Mucosa of rectum (tissue), 2 donors: Measurements from ENCODE around the gene TTC34.

Source experiments
- H3K27ac ChIP-seq, 2 donors: one replicate each; pipeline ENCODE4 v1.7.0; 2013; ENCODE audit warnings: inconsistent platforms in 2 of 2, low read depth in 2 of 2, low read length in 2 of 2
- H3K27me3 ChIP-seq, 2 donors: one replicate each; pipeline ENCODE4 v1.7.0; 2013; ENCODE audit warnings: low read length in 2 of 2; ENCODE audit not compliant: control insufficient read depth in 2 of 2, insufficient read depth in 2 of 2
- H3K36me3 ChIP-seq, 2 donors: one replicate each; pipeline ENCODE4 v1.7.0; 2013; ENCODE audit warnings: low read length in 2 of 2; ENCODE audit not compliant: control insufficient read depth in 2 of 2, insufficient read depth in 2 of 2
- H3K4me1 ChIP-seq, 2 donors: one replicate each; pipeline ENCODE4 v1.7.0; 2013; ENCODE audit warnings: low read length in 2 of 2, mild to moderate bottlenecking in 1 of 2; ENCODE audit not compliant: control insufficient read depth in 2 of 2, insufficient read depth in 2 of 2
- H3K4me3 ChIP-seq, 2 donors: one replicate each; pipeline ENCODE4 v1.7.0; 2013; ENCODE audit warnings: low read length in 2 of 2
- H3K9ac ChIP-seq, 2 donors: one replicate each; pipeline ENCODE4 v1.7.0; 2013; ENCODE audit warnings: low read length in 2 of 2, low read depth in 1 of 2, mild to moderate bottlenecking in 1 of 2
- H3K9me3 ChIP-seq, 2 donors: one replicate each; pipeline ENCODE4 v1.7.0; 2013; ENCODE audit warnings: low read length in 2 of 2; ENCODE audit not compliant: control insufficient read depth in 2 of 2
- donor health status: healthy.
- donor health status: Normal muscosa, but diverticular disease.

Gene TTC34

DNA sequence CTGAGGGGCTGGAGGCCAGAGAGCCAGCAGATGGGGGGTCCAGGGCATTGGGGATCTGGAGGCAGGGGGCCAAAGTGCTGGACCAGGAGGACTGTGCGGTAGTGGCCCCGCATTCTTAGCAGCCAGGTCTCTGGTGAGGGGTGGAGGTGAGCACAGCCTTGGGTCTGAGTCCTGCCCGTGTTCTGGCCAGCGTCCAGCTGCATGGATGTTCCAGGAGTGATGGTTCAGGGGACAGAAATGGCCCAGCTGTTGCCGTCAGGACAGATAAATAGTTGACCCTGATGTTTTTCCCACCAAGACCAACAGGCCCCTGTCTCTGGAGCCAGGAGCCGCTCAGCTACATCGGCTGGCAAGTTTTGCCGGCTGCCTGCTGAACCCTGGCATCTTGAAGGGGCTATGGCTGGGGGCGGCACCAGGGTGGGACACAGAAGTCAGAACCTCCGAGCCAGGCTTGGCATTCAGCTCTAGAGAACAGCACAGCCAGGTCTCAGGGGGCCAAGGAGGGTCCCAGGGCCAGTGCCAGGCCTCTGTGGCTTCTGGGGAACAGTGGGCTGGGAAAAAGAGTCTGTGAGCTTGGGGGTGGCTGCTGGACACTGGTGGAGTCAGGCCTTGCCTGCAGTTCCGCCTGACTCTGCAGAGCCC lies 19.4 kb upstream of the TTC34 start:
- no peak overlapping the region for H3K4me3 ChIP-seq
- no peaks in the 10 kb centered on the region for H3K4me1 ChIP-seq
- H3K9me3 ChIP-seq = no peaks in the 10 kb centered on the region
- H3K9ac ChIP-seq = no peak overlapping the region
- H3K36me3 ChIP-seq = no peaks in the 10 kb centered on the region
- H3K27ac ChIP-seq = no peak overlapping the region
- no peaks in the 10 kb centered on the region for H3K27me3 ChIP-seq

GRCh38 chr1:2819831-2820730 lies 18.6 kb upstream of the TTC34 start:
- Histone ChIP-seq H3K4me1 (no peaks in the 10 kb centered on the region), H3K27ac (no peak overlapping the region), H3K4me3 (no peak overlapping the region), H3K9ac (no peak overlapping the region), H3K9me3 (no peaks in the 10 kb centered on the region), H3K36me3 (no peaks in the 10 kb centered on the region), H3K27me3 (no peaks in the 10 kb centered on the region)

DNA sequence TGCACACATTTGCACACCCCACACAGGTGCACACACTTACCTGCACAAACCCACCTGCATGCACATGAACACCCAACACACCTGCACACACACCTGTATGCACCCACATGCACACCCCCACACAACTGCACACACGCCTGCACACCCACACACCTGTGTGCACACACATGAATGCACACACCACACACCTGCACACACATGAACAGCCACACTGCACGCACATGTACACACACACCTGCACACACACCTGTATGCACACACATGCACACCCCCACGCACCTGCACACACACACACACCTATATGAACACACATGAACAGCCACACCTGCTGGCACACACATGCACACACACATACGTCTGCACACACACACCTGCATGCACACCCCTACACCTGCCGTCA lies 17.9 kb upstream of the TTC34 start:
- H3K36me3 ChIP-seq = no peaks in the 10 kb centered on the region
- no peak overlapping the region for H3K4me3 ChIP-seq
- no peak overlapping the region for H3K9ac ChIP-seq
- no peak overlapping the region for H3K27ac ChIP-seq
- no peaks in the 10 kb centered on the region for H3K4me1 ChIP-seq
- no peaks in the 10 kb centered on the region for H3K9me3 ChIP-seq
- no peaks in the 10 kb centered on the region for H3K27me3 ChIP-seq

DNA sequence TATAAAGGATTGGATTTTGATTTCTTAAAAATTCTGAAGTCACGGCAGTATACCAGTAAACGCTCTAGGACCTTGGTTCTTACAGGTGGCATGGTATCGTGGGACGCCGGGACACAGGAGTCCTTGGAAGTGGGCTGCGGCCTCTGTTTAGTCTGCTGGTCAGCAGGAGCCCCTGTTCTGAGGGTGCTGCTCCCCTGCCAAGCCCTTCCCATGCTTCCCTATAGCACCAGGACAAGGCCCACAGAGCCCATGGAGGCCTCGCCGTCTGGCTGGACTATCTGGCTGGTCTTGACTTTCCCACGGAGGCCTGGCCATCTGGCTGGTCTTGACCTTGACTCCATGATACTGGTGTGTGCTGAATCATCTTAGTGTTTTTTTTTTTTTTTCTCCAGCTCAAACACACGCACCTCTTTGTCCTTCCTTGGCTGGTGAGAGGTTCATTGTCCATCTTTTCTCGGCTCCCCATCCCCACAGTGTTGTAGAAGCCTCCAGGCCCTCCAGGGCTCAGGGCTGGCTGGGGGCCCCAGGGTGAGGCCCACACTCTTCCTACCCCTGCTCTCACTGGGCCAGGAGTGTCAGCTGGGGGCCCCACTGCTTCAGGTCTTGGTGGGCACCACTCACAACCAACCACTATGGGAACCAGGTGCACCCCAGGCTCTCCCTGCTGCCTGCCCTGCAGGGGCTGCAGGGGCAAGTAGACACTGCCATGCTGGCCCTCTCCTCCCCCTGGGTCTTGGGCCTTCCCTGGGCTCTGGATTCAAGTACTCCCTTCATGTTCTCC lies 16.5 kb upstream of the TTC34 start:
- no peaks in the 10 kb centered on the region for H3K36me3 ChIP-seq
- H3K27me3 ChIP-seq = no peaks in the 10 kb centered on the region
- no peaks in the 10 kb centered on the region for H3K4me1 ChIP-seq
- H3K9me3 ChIP-seq = no peaks in the 10 kb centered on the region
- H3K9ac ChIP-seq = no peak overlapping the region
- no peak overlapping the region for H3K27ac ChIP-seq
- no peak overlapping the region for H3K4me3 ChIP-seq

GRCh38 chr1:2816786-2817185 lies 15.3 kb upstream of the TTC34 start:
- Histone ChIP-seq H3K9me3 (no peaks in the 10 kb centered on the region), H3K36me3 (no peaks in the 10 kb centered on the region), H3K27me3 (no peaks in the 10 kb centered on the region), H3K27ac (no peak overlapping the region), H3K9ac (no peak overlapping the region), H3K4me3 (no peak overlapping the region), H3K4me1 (no peaks in the 10 kb centered on the region)

DNA sequence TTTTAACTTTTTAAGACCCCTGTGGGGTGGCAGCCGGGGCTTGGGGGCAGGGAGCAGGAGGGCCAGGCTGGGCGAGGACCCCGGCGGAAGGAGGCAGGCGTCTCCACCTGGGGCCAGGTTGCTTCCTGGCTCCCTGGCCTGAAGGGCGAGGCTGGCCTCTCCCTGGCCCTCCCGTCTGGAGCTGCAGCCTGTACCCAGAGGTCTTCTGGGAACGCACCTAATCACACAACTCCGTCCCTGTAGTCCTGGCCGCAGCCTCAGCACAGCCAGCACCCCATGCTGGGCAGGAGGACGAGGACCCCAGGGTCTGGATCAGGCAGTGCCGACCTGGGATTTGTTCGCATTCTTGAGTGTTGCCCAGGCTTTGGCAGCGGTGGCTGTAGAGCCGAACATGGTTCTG lies 14.1 kb upstream of the TTC34 start:
- Histone ChIP-seq H3K9ac (no peak overlapping the region), H3K27me3 (no peaks in the 10 kb centered on the region), H3K27ac (no peak overlapping the region), H3K4me3 (no peak overlapping the region), H3K36me3 (no peaks in the 10 kb centered on the region), H3K4me1 (no peaks in the 10 kb centered on the region), H3K9me3 (no peaks in the 10 kb centered on the region)

- H3K9ac ChIP-seq = no peak overlapping the region
- no peaks in the 10 kb centered on the region for H3K4me1 ChIP-seq
- H3K9me3 ChIP-seq = no peaks in the 10 kb centered on the region
- H3K36me3 ChIP-seq = no peaks in the 10 kb centered on the region
- H3K4me3 ChIP-seq = no peak overlapping the region
- no peaks in the 10 kb centered on the region for H3K27me3 ChIP-seq
- no peak overlapping the region for H3K27ac ChIP-seq
Observed at GRCh38 chr1:2814511-2815075, 13.1 kb upstream of the TTC34 start.

DNA sequence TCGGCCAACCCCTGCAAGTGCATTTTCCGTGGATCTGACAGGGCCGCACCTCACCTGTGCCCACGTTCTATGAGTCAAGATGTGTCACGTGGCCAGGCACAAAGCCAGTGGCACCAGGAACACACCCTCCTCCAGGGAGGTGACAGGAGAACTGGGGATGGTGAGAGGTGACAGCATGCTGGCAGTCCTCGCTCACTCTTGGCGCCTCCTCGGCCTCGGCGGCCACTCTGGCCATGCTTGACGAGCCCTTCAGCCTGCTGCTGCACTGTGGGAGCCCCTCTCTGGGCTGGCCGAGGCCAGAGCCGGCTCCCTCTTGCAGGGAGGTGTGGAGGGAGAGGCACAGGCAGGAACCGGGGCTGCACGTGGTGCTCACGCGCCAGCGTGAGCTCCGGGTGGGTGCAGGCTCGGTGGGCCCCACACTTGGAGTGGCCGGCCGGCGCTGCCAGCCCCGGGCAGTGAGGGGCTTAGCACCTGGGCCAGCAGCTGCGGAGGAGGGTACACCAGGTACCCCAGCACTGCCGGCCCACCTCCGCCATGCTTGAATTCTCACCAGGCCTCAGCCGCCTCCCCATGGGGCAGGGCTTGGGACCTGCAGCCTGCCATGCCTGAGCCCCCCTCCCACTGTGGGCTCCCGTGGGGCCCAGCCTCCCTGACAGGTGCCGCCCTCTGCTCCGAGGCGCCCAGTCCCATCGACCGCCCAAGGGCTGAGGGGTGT lies 11.6 kb upstream of the TTC34 start:
- H3K27ac ChIP-seq = no peak overlapping the region
- no peaks in the 10 kb centered on the region for H3K9me3 ChIP-seq
- H3K4me1 ChIP-seq = no peaks in the 10 kb centered on the region
- H3K27me3 ChIP-seq = no peaks in the 10 kb centered on the region
- no peak overlapping the region for H3K9ac ChIP-seq
- H3K4me3 ChIP-seq = no peak overlapping the region
- no peaks in the 10 kb centered on the region for H3K36me3 ChIP-seq

GRCh38 chr1:2812136-2812535 lies 10.6 kb upstream of the TTC34 start:
- Histone ChIP-seq H3K9me3 (no peaks in the 10 kb centered on the region), H3K27ac (no peak overlapping the region), H3K4me3 (no peak overlapping the region), H3K36me3 (no peaks in the 10 kb centered on the region), H3K27me3 (no peaks in the 10 kb centered on the region), H3K4me1 (no peaks in the 10 kb centered on the region), H3K9ac (no peak overlapping the region)
